ENCODE results near the gene CCDC68. TPM values are rescaled to one million over a fixed set of nuclear protein-coding genes. Genes with fewer than 3 reads are reported as not detected.
"Not testable (repeated sequence)": the region's sequence is repeated elsewhere in the genome, so short reads cannot be mapped to it uniquely, and the experiment has no call there.

Gene CCDC68
- total RNA-seq, 1 experiment from 2014 or later, result 16.0 TPM

DNA sequence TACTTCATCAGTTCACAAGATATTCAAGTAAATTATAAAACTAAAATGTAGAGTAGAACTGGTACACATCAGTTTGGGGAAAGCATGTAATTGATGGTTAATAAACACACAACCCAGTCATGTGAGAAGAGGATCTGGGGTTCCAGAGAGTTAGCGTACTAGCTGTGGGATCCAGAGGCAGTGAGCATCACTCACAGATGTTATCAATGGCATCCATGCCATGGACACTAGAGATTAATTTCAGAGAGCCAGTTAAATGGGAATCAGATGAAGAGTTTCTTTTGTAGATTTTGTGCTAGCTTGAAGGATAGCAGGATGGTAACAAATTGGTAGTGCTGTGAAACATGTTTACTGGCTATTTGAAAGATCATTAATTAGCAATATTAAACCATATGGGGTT lies 21.8 kb upstream of the CCDC68 start:
- DNase-seq, result no peak
- Mint-ChIP-seq H3K27ac (ENCODE audit: unreplicated experiment) (no peak overlapping the region), H3K9me3 (ENCODE audit: low read depth, unreplicated experiment) (no peaks in the 10 kb centered on the region), H3K36me3 (ENCODE audit: insufficient read depth, unreplicated experiment) (no peaks in the 10 kb centered on the region), H3K4me3 (ENCODE audit: low read depth, unreplicated experiment) (no peak overlapping the region), H3K4me1 (ENCODE audit: low read depth, unreplicated experiment) (peaks cover 6% of the 10 kb centered on the region), H3K27me3 (ENCODE audit: unreplicated experiment) (no peaks in the 10 kb centered on the region)
- CTCF ChIA-PET, result no interaction called here
- intact Hi-C loops (cut with micrococcal nuclease; ENCODE audit: unreplicated experiment), result loop anchor here (10.0 kb wide), 3 partner anchors 66 to 536 kb away; no protein-coding TSS in a partner anchor
- BruUV-seq (replicated peaks), result no TSS peak
- TF ChIP-seq, protein P1, sequence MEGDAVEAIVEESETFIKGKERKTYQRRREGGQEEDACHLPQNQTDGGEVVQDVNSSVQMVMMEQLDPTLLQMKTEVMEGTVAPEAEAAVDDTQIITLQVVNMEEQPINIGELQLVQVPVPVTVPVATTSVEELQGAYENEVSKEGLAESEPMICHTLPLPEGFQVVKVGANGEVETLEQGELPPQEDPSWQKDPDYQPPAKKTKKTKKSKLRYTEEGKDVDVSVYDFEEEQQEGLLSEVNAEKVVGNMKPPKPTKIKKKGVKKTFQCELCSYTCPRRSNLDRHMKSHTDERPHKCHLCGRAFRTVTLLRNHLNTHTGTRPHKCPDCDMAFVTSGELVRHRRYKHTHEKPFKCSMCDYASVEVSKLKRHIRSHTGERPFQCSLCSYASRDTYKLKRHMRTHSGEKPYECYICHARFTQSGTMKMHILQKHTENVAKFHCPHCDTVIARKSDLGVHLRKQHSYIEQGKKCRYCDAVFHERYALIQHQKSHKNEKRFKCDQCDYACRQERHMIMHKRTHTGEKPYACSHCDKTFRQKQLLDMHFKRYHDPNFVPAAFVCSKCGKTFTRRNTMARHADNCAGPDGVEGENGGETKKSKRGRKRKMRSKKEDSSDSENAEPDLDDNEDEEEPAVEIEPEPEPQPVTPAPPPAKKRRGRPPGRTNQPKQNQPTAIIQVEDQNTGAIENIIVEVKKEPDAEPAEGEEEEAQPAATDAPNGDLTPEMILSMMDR (IDR thresholded peaks at IDR 0.05; ENCODE audit: unreplicated experiment), result no peak

DNA sequence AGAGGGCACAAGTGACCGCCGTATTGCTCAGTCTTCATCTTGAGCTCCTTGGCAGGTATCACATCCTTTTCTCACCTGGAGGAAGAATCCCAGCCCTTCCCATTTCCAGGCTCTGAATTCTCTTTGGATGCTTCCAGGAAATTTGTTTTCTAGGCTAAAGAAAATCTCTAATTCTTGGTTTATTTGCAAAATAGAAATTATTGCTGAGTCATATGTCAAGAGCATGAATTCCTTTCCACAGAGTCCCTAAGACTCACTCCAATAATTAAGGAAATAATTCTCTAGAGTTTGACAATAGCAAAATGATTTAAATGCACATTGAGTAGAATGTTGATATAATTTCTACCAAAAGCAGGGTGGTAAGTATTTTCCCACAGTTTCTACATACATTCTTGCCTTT lies 16.3 kb upstream of the CCDC68 start:
- CTCF ChIA-PET, result no interaction called here
- no peaks in the 10 kb centered on the region for H3K36me3 Mint-ChIP-seq (ENCODE audit: insufficient read depth, unreplicated experiment)
- H3K27ac Mint-ChIP-seq (ENCODE audit: unreplicated experiment), result no peak overlapping the region
- BruUV-seq (replicated peaks), result no TSS peak
- intact Hi-C loops (cut with micrococcal nuclease; ENCODE audit: unreplicated experiment), result no loop called here
- peaks cover 6% of the 10 kb centered on the region for H3K9me3 Mint-ChIP-seq (ENCODE audit: low read depth, unreplicated experiment)
- DNase-seq, result no peak
- H3K4me1 Mint-ChIP-seq (ENCODE audit: low read depth, unreplicated experiment), result peaks cover 14% of the 10 kb centered on the region
- no peaks in the 10 kb centered on the region for H3K27me3 Mint-ChIP-seq (ENCODE audit: unreplicated experiment)
- TF ChIP-seq, protein P1 (IDR thresholded peaks at IDR 0.05; ENCODE audit: unreplicated experiment), result no peak
- H3K4me3 Mint-ChIP-seq (ENCODE audit: low read depth, unreplicated experiment), result no peak overlapping the region

DNA sequence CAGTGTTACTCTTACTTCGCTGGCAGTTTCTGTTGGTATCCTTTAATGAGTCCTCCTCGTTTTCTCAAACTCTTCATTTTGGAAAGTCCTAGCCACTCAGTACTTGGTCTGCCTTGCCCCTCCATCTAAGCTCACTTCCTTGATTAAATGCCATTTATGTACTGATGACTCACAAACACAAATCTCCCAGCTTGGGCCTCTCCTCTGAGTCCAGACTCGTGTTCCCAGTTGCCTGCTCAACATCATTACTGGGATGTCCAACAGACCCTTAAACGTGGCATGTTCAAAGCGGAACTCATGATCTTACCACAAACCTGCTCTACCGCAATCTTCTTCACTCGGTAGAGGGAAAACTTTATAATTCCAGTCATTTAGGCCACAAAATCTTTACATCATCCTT lies 13.8 kb upstream of the CCDC68 start:
- TF ChIP-seq, protein P1 (IDR thresholded peaks at IDR 0.05; ENCODE audit: unreplicated experiment), result no peak
- CTCF ChIA-PET, result no interaction called here
- no peaks in the 10 kb centered on the region for H3K36me3 Mint-ChIP-seq (ENCODE audit: insufficient read depth, unreplicated experiment)
- peaks cover 6% of the 10 kb centered on the region for H3K9me3 Mint-ChIP-seq (ENCODE audit: low read depth, unreplicated experiment)
- H3K4me1 Mint-ChIP-seq (ENCODE audit: low read depth, unreplicated experiment), result peaks cover 14% of the 10 kb centered on the region
- H3K4me3 Mint-ChIP-seq (ENCODE audit: low read depth, unreplicated experiment), result no peak overlapping the region
- DNase-seq, result no peak
- H3K27me3 Mint-ChIP-seq (ENCODE audit: unreplicated experiment), result no peaks in the 10 kb centered on the region
- no TSS peak for BruUV-seq (replicated peaks)
- no peak overlapping the region for H3K27ac Mint-ChIP-seq (ENCODE audit: unreplicated experiment)
- intact Hi-C loops (cut with micrococcal nuclease; ENCODE audit: unreplicated experiment), result no loop called here

DNA sequence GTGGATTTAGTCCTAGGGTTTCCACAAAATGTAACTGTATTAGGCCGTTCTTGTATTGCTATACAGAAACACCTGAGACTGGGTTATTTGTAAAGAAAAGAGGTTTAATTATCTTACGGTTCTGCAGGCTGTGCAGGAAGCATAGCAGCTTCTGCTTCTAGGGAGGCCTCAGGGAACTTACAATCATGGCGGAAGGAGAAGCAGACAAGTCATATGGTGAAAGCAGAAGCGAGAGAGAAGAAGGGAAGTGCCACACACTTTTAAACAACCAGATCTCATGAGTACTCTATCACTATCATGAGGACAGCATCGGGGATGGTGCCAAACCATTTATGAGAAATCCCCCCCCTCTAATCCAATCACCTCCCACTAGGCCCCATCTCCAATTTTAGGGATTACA lies 9.5 kb upstream of the CCDC68 start:
- Mint-ChIP-seq H3K27ac (ENCODE audit: unreplicated experiment) (no peak overlapping the region), H3K4me1 (ENCODE audit: low read depth, unreplicated experiment) (peaks cover 14% of the 10 kb centered on the region), H3K9me3 (ENCODE audit: low read depth, unreplicated experiment) (peaks cover 6% of the 10 kb centered on the region), H3K27me3 (ENCODE audit: unreplicated experiment) (no peaks in the 10 kb centered on the region), H3K36me3 (ENCODE audit: insufficient read depth, unreplicated experiment) (no peaks in the 10 kb centered on the region), H3K4me3 (ENCODE audit: low read depth, unreplicated experiment) (no peak overlapping the region)
- BruUV-seq (replicated peaks), result no TSS peak
- TF ChIP-seq, protein P1 (IDR thresholded peaks at IDR 0.05; ENCODE audit: unreplicated experiment), result no peak
- no peak for DNase-seq
- intact Hi-C loops (cut with micrococcal nuclease; ENCODE audit: unreplicated experiment), result no loop called here
- CTCF ChIA-PET, result no interaction called here

DNA sequence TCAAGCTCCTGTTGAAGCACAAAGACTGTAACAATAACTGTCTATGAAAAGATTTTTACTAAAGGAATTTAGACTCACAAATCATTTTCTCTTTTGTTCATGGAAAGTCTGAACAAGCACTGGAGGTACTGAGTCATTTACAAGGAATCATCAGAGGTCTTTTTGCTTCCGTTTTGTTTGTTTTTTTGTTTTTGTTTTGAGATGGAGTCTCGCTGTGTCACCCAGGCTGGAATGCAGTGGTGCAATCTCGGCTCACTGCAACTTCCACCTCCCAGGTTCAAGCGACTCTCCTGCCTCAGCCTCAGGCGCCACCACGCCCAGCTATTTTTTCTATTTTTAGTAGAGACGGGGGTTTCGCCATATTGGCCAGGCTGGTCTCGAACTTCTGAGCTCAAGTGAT lies 9.0 kb upstream of the CCDC68 start:
- BruUV-seq (replicated peaks); H3K4me3 Mint-ChIP-seq (ENCODE audit: low read depth, unreplicated experiment); H3K27ac Mint-ChIP-seq (ENCODE audit: unreplicated experiment); DNase-seq; intact Hi-C loops (cut with micrococcal nuclease; ENCODE audit: unreplicated experiment); CTCF ChIA-PET; H3K27me3 Mint-ChIP-seq (ENCODE audit: unreplicated experiment); H3K9me3 Mint-ChIP-seq (ENCODE audit: low read depth, unreplicated experiment); H3K36me3 Mint-ChIP-seq (ENCODE audit: insufficient read depth, unreplicated experiment): not testable (repeated sequence)
- peaks cover 14% of the 10 kb centered on the region for H3K4me1 Mint-ChIP-seq (ENCODE audit: low read depth, unreplicated experiment)
